GM19099 (cell line): ENCODE results near the gene KANK2.

Source experiments
- POLR2A ChIP-seq: IDR thresholded peaks from 3 replicates; pipeline ENCODE4 v1.6.1; 2011; ENCODE audit warnings: low read depth; ENCODE audit not compliant: insufficient read length; ENCODE audit errors: extremely low read depth

The KANK2 gene

GRCh38 chr19:11208561-11209471, 11.5 kb upstream of the KANK2 start:
- no peak for TF ChIP-seq POLR2A

- TF ChIP-seq POLR2A: no peak
These were observed 8.7 kb upstream of the KANK2 start for GRCh38 chr19:11205939-11206570.

- no peak for TF ChIP-seq POLR2A
These were observed 7.6 kb upstream of the KANK2 start for GRCh38 chr19:11204943-11205349.

- no peak for TF ChIP-seq POLR2A
These were observed 6.8 kb upstream of the KANK2 start for GRCh38 chr19:11204076-11204602.

GRCh38 chr19:11203194-11204075, 6.1 kb upstream of the KANK2 start:
- no peak for TF ChIP-seq POLR2A

- TF ChIP-seq POLR2A: no peak
These were observed 5.3 kb upstream of the KANK2 start for GRCh38 chr19:11202488-11203193.

- TF ChIP-seq POLR2A: no peak
These were observed 4.4 kb upstream of the KANK2 start for GRCh38 chr19:11201791-11202190.

- no peak for TF ChIP-seq POLR2A
These were observed 3.6 kb upstream of the KANK2 start for GRCh38 chr19:11200931-11201330.

- no peak for TF ChIP-seq POLR2A
These were observed 2.8 kb upstream of the KANK2 start for GRCh38 chr19:11200015-11200574.

GRCh38 chr19:11199517-11199916, 2.2 kb upstream of the KANK2 start:
- no peak for TF ChIP-seq POLR2A

- TF ChIP-seq POLR2A: no peak
These were observed 1.6 kb upstream of the KANK2 start for GRCh38 chr19:11198769-11199424.

GRCh38 chr19:11198175-11198534, 810 bp upstream of the KANK2 start:
- TF ChIP-seq POLR2A: no peak

- TF ChIP-seq POLR2A: no peak
These were observed 698 bp downstream of the KANK2 start for GRCh38 chr19:11196406-11197287.
